ENCODE results near the gene ADORA2B. TPM values are rescaled to one million over a fixed set of nuclear protein-coding genes. Genes with fewer than 3 reads are reported as not detected.

ADORA2B gene
- total and polyA plus RNA-seq, 2 experiments from 2014 or later: 10.3 to 13.7 TPM

DNA sequence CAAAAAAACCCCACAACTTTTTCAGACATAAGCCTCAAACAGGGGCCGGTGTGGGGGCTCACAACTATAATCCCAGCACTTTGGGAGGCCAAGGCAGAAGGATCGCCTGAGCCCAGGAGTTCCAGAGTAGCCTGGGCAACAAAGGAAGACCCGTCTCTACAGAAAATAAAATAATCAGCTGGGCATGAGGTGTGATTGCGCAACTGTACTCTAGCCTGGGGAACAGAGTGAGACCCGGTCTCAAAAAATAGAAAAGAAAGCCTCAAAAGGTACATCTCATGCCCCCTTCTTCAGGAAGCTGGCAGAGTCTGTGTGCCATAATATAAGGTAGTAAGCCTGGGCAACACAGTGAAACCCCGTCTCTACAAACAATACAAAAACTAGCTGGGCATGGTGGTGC is 51.4 kb downstream of the ADORA2B start:
- H3K27ac ChIP-seq: no peak overlapping the region
- no peak for DNase-seq
- in situ Hi-C loops (cut with MboI): loop anchor here (25.0 kb wide), 1 partner anchor 159 kb away; no protein-coding TSS in a partner anchor
- peaks cover 21% of the 10 kb centered on the region for H3K79me2 ChIP-seq (ENCODE audit: insufficient read depth)
- peaks cover 9% of the 10 kb centered on the region; the same call in 1 of the 2 replicates for H3F3A ChIP-seq (ENCODE audit: insufficient read depth)
- peaks cover 2% of the 10 kb centered on the region for H3K36me3 ChIP-seq (ENCODE audit: low read depth)
- H3K4me1 ChIP-seq (ENCODE audit: insufficient read depth): peaks cover 8% of the 10 kb centered on the region; the same call in 1 of the 2 replicates
- no peak overlapping the region for H2AFZ ChIP-seq
- H3K4me3 ChIP-seq: no peak overlapping the region
- H3K9me3 ChIP-seq (ENCODE audit: low read depth): no peaks in the 10 kb centered on the region
- no peak for TF ChIP-seq EZH2phosphoT487 (IDR thresholded peaks at IDR 0.05; ENCODE audit: insufficient read depth, low read depth)
- no peak for TF ChIP-seq EZH2 (IDR thresholded peaks at IDR 0.05; ENCODE audit: insufficient read depth, poor library complexity, severe bottlenecking)
- 75 to 80% methylated on average over 6 of the region's 6 CpGs for WGBS, 2 experiments (ENCODE audit: low coverage in 1 of 2, low lambda C conversion rate in 2 of 2, missing lambda C conversion rate in 2 of 2)
- H4K20me1 ChIP-seq (ENCODE audit: insufficient read depth): no peaks in the 10 kb centered on the region; the same call in 1 of the 2 replicates
- no peak overlapping the region for H3K4me2 ChIP-seq (ENCODE audit: unreplicated experiment)
- H3K27me3 ChIP-seq (replicated peaks; ENCODE audit: insufficient read depth): no peaks in the 10 kb centered on the region
- no peaks in the 10 kb centered on the region for H3K9me2 ChIP-seq (ENCODE audit: insufficient read depth)
- no peak overlapping the region for H3K9ac ChIP-seq

DNA sequence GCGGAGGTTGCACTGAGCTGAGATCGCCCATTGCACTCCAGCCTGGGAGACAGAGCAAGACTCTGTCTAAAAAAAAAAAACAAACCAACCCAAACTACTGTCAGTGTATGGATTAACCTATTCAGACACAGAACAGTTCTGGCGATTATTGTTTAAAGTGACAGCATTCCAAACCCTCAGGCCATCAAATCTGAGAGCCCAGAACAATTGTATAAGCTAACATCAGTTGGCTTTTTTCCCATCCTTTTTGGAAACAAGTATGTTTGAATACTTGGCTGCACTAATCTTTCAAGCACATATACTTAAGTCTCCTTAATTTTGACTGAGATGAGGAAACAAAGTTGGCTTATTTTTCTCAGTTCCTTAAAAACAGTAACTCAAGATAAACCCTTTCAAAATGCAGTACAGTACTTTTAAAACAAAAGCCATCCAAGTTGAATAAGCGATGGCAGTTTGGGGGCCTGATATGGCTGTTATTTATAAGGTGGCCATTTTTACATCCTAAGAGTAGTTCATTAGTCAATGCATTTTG is 53.2 kb downstream of the ADORA2B start:
- Histone ChIP-seq H3K79me2 (ENCODE audit: insufficient read depth) (peaks cover 39% of the 10 kb centered on the region), H3F3A (ENCODE audit: insufficient read depth) (peaks cover 9% of the 10 kb centered on the region; the same call in 1 of the 2 replicates), H3K27ac (no peak overlapping the region), H3K4me1 (ENCODE audit: insufficient read depth) (peaks cover 9% of the 10 kb centered on the region; the same call in 1 of the 2 replicates), H3K9me2 (ENCODE audit: insufficient read depth) (no peaks in the 10 kb centered on the region), H4K20me1 (ENCODE audit: insufficient read depth) (no peaks in the 10 kb centered on the region; the same call in 1 of the 2 replicates), H3K9me3 (ENCODE audit: low read depth) (no peaks in the 10 kb centered on the region), H3K4me3 (no peak overlapping the region), H3K36me3 (ENCODE audit: low read depth) (peaks cover 19% of the 10 kb centered on the region), H2AFZ (peak overlapping the region; percentile 90; the same call in 1 of the 2 replicates), H3K9ac (peak overlapping the region; percentile 91), H3K4me2 (ENCODE audit: unreplicated experiment) (peak overlapping the region; percentile 95), H3K27me3 (replicated peaks; ENCODE audit: insufficient read depth) (no peaks in the 10 kb centered on the region)
- WGBS, 2 experiments (ENCODE audit: low coverage in 1 of 2, low lambda C conversion rate in 2 of 2, missing lambda C conversion rate in 2 of 2): 81 to 84% methylated on average over 4 of the region's 4 CpGs
- in situ Hi-C loops (cut with MboI): loop anchor here (25.0 kb wide), 1 partner anchor 161 kb away; no protein-coding TSS in a partner anchor
- no peak for DNase-seq
- TF ChIP-seq EZH2phosphoT487 (IDR thresholded peaks at IDR 0.05; ENCODE audit: insufficient read depth, low read depth): no peak
- no peak for TF ChIP-seq EZH2 (IDR thresholded peaks at IDR 0.05; ENCODE audit: insufficient read depth, poor library complexity, severe bottlenecking)

DNA sequence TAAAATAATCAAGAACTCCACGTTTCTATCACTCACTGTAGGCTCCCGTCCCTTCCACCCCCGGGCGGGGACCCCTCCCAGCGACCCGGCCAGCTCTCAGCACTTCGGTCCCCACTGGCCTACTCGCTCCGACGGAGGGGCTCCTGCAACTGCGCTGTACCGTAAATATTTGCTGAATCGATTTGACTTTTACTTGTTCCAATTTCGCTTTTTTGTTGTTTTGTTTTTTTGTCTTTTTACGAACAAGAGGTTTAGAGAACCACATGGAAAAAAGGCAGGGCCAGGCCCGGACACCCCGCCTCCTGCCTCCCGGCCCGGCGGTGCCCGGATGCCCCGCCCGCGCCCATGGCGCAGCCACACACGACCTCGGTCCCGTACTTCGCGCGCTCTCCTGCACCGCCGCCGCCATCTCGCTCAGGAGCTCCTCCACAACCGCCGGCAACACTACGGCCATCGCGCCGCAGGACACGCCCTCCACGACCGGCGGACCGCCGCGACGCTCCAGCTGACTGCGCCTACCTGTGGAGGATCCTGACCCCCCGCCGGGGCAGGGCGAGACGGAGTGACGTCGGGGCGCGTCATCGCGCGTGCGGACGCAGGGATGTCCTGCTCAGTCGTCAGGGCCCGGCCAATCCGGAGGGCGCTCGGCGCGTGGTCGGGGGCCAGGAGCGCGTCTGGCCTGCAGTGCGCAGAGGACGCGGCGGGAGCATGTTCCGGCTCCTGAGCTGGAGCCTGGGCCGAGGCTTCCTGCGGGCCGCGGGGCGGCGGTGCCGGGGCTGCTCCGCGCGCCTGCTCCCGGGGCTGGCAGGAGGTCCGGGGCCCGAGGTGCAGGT is 54.4 kb downstream of the ADORA2B start, which contains the start of the genes TTC19 and ZSWIM7:
TTC19 (plus strand) TSS at position 684 of the 833 bp plus-strand sequence; CDS start at position 709, 25 bp downstream.
ZSWIM7 (minus strand) TSS at position 564 of the 833 bp plus-strand sequence; CDS start at position 454, 110 bp downstream.
- H3K9me2 ChIP-seq (ENCODE audit: insufficient read depth): no peaks in the 10 kb centered on the region
- peak within 1 kb of the TSS; percentile 84 for H3K4me3 ChIP-seq
- H3K27ac ChIP-seq: peak within 1 kb of the TSS; percentile 92
- no peaks in the 10 kb centered on the region for H3K27me3 ChIP-seq (replicated peaks; ENCODE audit: insufficient read depth)
- peak within 1 kb of the TSS; percentile 90 for H2AFZ ChIP-seq
- H3K79me2 ChIP-seq (ENCODE audit: insufficient read depth): peaks cover 39% of the 10 kb centered on the region
- no peaks in the 10 kb centered on the region; the same call in 1 of the 2 replicates for H4K20me1 ChIP-seq (ENCODE audit: insufficient read depth)
- H3K4me2 ChIP-seq (ENCODE audit: unreplicated experiment): peak within 1 kb of the TSS; percentile 95
- no peak for TF ChIP-seq EZH2phosphoT487 (IDR thresholded peaks at IDR 0.05; ENCODE audit: insufficient read depth, low read depth)
- no peak for TF ChIP-seq EZH2 (IDR thresholded peaks at IDR 0.05; ENCODE audit: insufficient read depth, poor library complexity, severe bottlenecking)
- H3F3A ChIP-seq (ENCODE audit: insufficient read depth): peaks cover 9% of the 10 kb centered on the region; the same call in 1 of the 2 replicates
- H3K4me1 ChIP-seq (ENCODE audit: insufficient read depth): peaks cover 9% of the 10 kb centered on the region; the same call in 1 of the 2 replicates
- in situ Hi-C loops (cut with MboI): loop anchor here (25.0 kb wide), 1 partner anchor 162 kb away; no protein-coding TSS in a partner anchor
- H3K9ac ChIP-seq: peak within 1 kb of the TSS; percentile 91
- H3K9me3 ChIP-seq (ENCODE audit: low read depth): no peaks in the 10 kb centered on the region
- 1 to 2% methylated on average over 78 to 80 of the region's 91 CpGs for WGBS, 2 experiments (ENCODE audit: low coverage in 1 of 2, low lambda C conversion rate in 2 of 2, missing lambda C conversion rate in 2 of 2)
- peak; percentile 96 for DNase-seq
- peaks cover 29% of the 10 kb centered on the region for H3K36me3 ChIP-seq (ENCODE audit: low read depth)

Measured in GM23248 (cell line).